OCI-LY7 (cell line): ENCODE measurements around the gene HTRA2.

Experiments used
- CTCF ChIP-seq: fragments of 200-600 bp; sonication (generic); conservative IDR thresholded peaks from 2 replicates; pipeline ENCODE4 v1.5.1; 2014; ENCODE audit warnings: mild to moderate bottlenecking, antibody characterized with exemption, low read length, moderate library complexity, mixed read lengths
- EZH2phosphoT487 ChIP-seq: fragments of 200-600 bp; sonication (generic); IDR thresholded peaks from 2 replicates; pipeline ENCODE4 v1.6.1; 2018; ENCODE audit warnings: low read depth, borderline replicate concordance, mild to moderate bottlenecking, mixed run types, antibody characterized with exemption, low read length, moderate library complexity, mixed read lengths

GRCh38 chr2:74560591-74560990 lies 30.9 kb downstream of the HTRA2 start:
- no peak for TF ChIP-seq CTCF
- TF ChIP-seq EZH2phosphoT487: no peak
